Measurements from ENCODE around the gene MORC4. TPM values are rescaled to one million over a fixed set of nuclear protein-coding genes. Genes with fewer than 3 reads are reported as not detected.

Gene MORC4
- total RNA-seq, 4 donors from 2014 or later, result 5.0 to 10.0 (median 8.4) TPM

GRCh38 chrX:106959901-106960300 is 40.1 kb downstream of the MORC4 start:
- ATAC-seq, result no peak
- TF ChIP-seq POLR2A (IDR thresholded peaks at IDR 0.05), result no peak
- TF ChIP-seq, protein P1, sequence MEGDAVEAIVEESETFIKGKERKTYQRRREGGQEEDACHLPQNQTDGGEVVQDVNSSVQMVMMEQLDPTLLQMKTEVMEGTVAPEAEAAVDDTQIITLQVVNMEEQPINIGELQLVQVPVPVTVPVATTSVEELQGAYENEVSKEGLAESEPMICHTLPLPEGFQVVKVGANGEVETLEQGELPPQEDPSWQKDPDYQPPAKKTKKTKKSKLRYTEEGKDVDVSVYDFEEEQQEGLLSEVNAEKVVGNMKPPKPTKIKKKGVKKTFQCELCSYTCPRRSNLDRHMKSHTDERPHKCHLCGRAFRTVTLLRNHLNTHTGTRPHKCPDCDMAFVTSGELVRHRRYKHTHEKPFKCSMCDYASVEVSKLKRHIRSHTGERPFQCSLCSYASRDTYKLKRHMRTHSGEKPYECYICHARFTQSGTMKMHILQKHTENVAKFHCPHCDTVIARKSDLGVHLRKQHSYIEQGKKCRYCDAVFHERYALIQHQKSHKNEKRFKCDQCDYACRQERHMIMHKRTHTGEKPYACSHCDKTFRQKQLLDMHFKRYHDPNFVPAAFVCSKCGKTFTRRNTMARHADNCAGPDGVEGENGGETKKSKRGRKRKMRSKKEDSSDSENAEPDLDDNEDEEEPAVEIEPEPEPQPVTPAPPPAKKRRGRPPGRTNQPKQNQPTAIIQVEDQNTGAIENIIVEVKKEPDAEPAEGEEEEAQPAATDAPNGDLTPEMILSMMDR (IDR thresholded peaks at IDR 0.05 in 4 of 5, conservative IDR thresholded peaks at IDR 0.05 in 1 of 5), result no peak
- Histone ChIP-seq H3K4me1 (no peaks in the 10 kb centered on the region), H3K27me3 (no peaks in the 10 kb centered on the region), H3K36me3 (peaks cover 0 to 11% of the 10 kb centered on the region in 2 donors), H3K4me3 (no peak overlapping the region), H3K27ac (no peak overlapping the region), H3K9me3 (no peaks in the 10 kb centered on the region)
- in situ Hi-C loops (cut with MboI; ENCODE audit: low sequenced_read_pairs in 4 of 4) (loop anchor here in 1 of 4 donors (10.0 kb wide), 1 partner anchor 65 kb away; no protein-coding TSS in a partner anchor), intact Hi-C loops (cut with DNase I; ENCODE audit: low total_unique reads) (no loop called here)
- no peak for DNase-seq

GRCh38 chrX:106957856-106958255 is 42.2 kb downstream of the MORC4 start:
- H3K9me3 ChIP-seq, result no peaks in the 10 kb centered on the region
- no peaks in the 10 kb centered on the region for H3K27me3 ChIP-seq
- ATAC-seq (no peak), DNase-seq (no peak)
- intact Hi-C loops (cut with DNase I; ENCODE audit: low total_unique reads), result no loop called here
- H3K36me3 ChIP-seq, result peaks cover 0 to 11% of the 10 kb centered on the region in 2 donors
- TF ChIP-seq POLR2A (IDR thresholded peaks at IDR 0.05), result no peak
- in situ Hi-C loops (cut with MboI; ENCODE audit: low sequenced_read_pairs in 4 of 4), result loop anchor here in 1 of 4 donors (10.0 kb wide), 1 partner anchor 63 kb away; no protein-coding TSS in a partner anchor
- no peak overlapping the region for H3K4me3 ChIP-seq
- no peak overlapping the region for H3K27ac ChIP-seq
- H3K4me1 ChIP-seq, result no peaks in the 10 kb centered on the region

- in situ Hi-C loops (cut with MboI; ENCODE audit: low sequenced_read_pairs in 4 of 4) (loop anchor here in 1 of 4 donors (10.0 kb wide), 1 partner anchor 60 kb away; no protein-coding TSS in a partner anchor), intact Hi-C loops (cut with DNase I; ENCODE audit: low total_unique reads) (no loop called here)
- H3K36me3 ChIP-seq, result peaks cover 0 to under 1% of the 10 kb centered on the region in 2 donors
- TF ChIP-seq POLR2A (IDR thresholded peaks at IDR 0.05), result no peak
- TF ChIP-seq, protein P1 (IDR thresholded peaks at IDR 0.05 in 4 of 5, conservative IDR thresholded peaks at IDR 0.05 in 1 of 5), result no peak
- no peak overlapping the region for H3K27ac ChIP-seq
- DNase-seq (no peak), ATAC-seq (no peak)
- no peaks in the 10 kb centered on the region for H3K9me3 ChIP-seq
- no peaks in the 10 kb centered on the region for H3K27me3 ChIP-seq
- no peaks in the 10 kb centered on the region for H3K4me1 ChIP-seq
- H3K4me3 ChIP-seq, result no peak overlapping the region
Measured at GRCh38 chrX:106955004-106955772, 44.8 kb downstream of the MORC4 start.

DNA sequence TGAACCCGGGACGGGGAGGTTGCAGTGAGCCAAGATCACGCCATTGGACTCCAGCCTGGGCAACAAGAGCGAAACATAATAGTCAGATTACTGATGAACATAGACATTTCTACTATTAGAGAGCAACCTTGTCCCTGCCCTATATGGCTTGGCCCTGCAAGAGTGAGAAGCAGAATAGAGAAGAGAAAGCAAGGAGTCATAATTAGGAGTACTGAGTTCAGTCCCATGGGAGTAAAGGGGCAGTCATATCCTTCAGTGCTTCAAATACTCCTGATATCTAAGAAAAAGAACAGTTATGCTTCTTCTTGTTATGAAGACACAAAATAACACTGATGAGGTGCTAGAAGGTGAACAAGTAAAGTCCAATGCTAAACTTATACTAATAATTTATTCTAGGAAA is 46.0 kb downstream of the MORC4 start:
- DNase-seq (no peak), ATAC-seq (no peak)
- H3K27me3 ChIP-seq, result no peaks in the 10 kb centered on the region
- no peak for TF ChIP-seq POLR2A (IDR thresholded peaks at IDR 0.05)
- H3K9me3 ChIP-seq, result no peaks in the 10 kb centered on the region
- no peaks in the 10 kb centered on the region for H3K36me3 ChIP-seq
- H3K4me1 ChIP-seq, result no peaks in the 10 kb centered on the region
- intact Hi-C loops (cut with DNase I; ENCODE audit: low total_unique reads) (no loop called here), in situ Hi-C loops (cut with MboI; ENCODE audit: low sequenced_read_pairs in 4 of 4) (loop anchor here in 1 of 4 donors (10.0 kb wide), 1 partner anchor 59 kb away; no protein-coding TSS in a partner anchor)
- no peak overlapping the region for H3K27ac ChIP-seq
- no peak overlapping the region for H3K4me3 ChIP-seq

DNA sequence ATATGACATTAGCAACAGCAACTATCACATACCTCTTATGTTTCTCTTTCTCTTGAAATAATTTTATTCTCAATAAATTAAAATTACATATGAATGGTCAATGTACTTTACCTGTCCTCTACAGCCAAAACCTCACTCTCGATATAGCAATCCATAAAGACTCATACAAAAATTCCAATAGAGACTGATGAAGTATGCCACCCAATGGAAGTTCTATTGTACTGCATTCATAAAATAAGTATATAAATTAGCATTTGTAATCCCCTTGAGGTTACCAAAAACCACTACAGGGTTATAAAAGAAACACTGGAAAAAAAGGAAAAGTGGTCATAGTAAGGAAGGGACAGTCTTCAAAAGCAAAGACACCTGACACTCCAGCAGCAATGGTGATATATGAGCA is 47.0 kb downstream of the MORC4 start:
- no peak overlapping the region for H3K27ac ChIP-seq
- H3K4me3 ChIP-seq, result no peak overlapping the region
- H3K4me1 ChIP-seq, result no peaks in the 10 kb centered on the region
- intact Hi-C loops (cut with DNase I; ENCODE audit: low total_unique reads) (loop anchor here (1.0 kb wide), 1 partner anchor 55 kb away; no protein-coding TSS in a partner anchor), in situ Hi-C loops (cut with MboI; ENCODE audit: low sequenced_read_pairs in 4 of 4) (loop anchor here in 1 of 4 donors (10.0 kb wide), 1 partner anchor 58 kb away; no protein-coding TSS in a partner anchor)
- no peaks in the 10 kb centered on the region for H3K36me3 ChIP-seq
- no peak for TF ChIP-seq POLR2A (IDR thresholded peaks at IDR 0.05)
- TF ChIP-seq, protein P1 (IDR thresholded peaks at IDR 0.05 in 4 of 5, conservative IDR thresholded peaks at IDR 0.05 in 1 of 5), result peak; percentile 13 to 48 (median 33)
- H3K9me3 ChIP-seq, result no peaks in the 10 kb centered on the region
- H3K27me3 ChIP-seq, result no peaks in the 10 kb centered on the region
- DNase-seq, result no peak
- ATAC-seq, result no peak
